ENCODE results near the gene RALA. TPM values are rescaled to one million over a fixed set of nuclear protein-coding genes. Genes with fewer than 3 reads are reported as not detected.

RALA gene
- total and polyA plus RNA-seq, 2 experiments from 2014 or later: 43.5 to 231 TPM

DNA sequence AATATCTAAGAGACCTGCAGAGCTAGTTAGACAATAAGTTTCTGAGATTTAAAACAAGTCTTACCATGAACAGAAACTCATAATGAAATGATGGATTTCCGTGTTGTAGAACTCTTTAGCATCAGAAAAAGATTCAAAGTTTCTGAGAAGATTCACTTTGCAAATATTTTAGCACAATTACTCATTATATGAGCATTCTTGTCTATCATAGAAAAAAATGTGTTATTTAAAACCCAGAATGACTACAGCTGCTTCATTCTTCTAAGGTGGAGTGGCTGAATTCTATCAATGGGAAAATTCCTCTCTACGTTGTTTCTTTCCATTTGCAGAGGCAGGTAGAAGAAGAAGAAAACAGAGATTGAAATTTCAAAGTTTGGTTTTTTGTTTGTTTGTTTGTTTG lies 21.0 kb upstream of the RALA start (continued):
- TF ChIP-seq, protein P1, sequence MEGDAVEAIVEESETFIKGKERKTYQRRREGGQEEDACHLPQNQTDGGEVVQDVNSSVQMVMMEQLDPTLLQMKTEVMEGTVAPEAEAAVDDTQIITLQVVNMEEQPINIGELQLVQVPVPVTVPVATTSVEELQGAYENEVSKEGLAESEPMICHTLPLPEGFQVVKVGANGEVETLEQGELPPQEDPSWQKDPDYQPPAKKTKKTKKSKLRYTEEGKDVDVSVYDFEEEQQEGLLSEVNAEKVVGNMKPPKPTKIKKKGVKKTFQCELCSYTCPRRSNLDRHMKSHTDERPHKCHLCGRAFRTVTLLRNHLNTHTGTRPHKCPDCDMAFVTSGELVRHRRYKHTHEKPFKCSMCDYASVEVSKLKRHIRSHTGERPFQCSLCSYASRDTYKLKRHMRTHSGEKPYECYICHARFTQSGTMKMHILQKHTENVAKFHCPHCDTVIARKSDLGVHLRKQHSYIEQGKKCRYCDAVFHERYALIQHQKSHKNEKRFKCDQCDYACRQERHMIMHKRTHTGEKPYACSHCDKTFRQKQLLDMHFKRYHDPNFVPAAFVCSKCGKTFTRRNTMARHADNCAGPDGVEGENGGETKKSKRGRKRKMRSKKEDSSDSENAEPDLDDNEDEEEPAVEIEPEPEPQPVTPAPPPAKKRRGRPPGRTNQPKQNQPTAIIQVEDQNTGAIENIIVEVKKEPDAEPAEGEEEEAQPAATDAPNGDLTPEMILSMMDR (conservative IDR thresholded peaks at IDR 0.05; ENCODE audit: low read depth in 2 of 2): no peak
- TF ChIP-seq, protein P2, sequence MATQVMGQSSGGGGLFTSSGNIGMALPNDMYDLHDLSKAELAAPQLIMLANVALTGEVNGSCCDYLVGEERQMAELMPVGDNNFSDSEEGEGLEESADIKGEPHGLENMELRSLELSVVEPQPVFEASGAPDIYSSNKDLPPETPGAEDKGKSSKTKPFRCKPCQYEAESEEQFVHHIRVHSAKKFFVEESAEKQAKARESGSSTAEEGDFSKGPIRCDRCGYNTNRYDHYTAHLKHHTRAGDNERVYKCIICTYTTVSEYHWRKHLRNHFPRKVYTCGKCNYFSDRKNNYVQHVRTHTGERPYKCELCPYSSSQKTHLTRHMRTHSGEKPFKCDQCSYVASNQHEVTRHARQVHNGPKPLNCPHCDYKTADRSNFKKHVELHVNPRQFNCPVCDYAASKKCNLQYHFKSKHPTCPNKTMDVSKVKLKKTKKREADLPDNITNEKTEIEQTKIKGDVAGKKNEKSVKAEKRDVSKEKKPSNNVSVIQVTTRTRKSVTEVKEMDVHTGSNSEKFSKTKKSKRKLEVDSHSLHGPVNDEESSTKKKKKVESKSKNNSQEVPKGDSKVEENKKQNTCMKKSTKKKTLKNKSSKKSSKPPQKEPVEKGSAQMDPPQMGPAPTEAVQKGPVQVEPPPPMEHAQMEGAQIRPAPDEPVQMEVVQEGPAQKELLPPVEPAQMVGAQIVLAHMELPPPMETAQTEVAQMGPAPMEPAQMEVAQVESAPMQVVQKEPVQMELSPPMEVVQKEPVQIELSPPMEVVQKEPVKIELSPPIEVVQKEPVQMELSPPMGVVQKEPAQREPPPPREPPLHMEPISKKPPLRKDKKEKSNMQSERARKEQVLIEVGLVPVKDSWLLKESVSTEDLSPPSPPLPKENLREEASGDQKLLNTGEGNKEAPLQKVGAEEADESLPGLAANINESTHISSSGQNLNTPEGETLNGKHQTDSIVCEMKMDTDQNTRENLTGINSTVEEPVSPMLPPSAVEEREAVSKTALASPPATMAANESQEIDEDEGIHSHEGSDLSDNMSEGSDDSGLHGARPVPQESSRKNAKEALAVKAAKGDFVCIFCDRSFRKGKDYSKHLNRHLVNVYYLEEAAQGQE (IDR thresholded peaks at IDR 0.05; ENCODE audit: unreplicated experiment): no peak
- TF ChIP-seq CREB1 (CRISPR knock-in tag; IDR thresholded peaks at IDR 0.05; ENCODE audit: low read depth) (no peak), STAT1 (IDR thresholded peaks at IDR 0.05; ENCODE audit: unreplicated experiment) (no peak), ZNF114 (CRISPR knock-in tag; IDR thresholded peaks at IDR 0.05) (no peak), EZH2 (IDR thresholded peaks at IDR 0.05; ENCODE audit: low read depth, unreplicated experiment) (no peak)
- TF ChIP-seq, protein P3, sequence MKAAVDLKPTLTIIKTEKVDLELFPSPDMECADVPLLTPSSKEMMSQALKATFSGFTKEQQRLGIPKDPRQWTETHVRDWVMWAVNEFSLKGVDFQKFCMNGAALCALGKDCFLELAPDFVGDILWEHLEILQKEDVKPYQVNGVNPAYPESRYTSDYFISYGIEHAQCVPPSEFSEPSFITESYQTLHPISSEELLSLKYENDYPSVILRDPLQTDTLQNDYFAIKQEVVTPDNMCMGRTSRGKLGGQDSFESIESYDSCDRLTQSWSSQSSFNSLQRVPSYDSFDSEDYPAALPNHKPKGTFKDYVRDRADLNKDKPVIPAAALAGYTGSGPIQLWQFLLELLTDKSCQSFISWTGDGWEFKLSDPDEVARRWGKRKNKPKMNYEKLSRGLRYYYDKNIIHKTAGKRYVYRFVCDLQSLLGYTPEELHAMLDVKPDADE (IDR thresholded peaks at IDR 0.05): no peak

DNA sequence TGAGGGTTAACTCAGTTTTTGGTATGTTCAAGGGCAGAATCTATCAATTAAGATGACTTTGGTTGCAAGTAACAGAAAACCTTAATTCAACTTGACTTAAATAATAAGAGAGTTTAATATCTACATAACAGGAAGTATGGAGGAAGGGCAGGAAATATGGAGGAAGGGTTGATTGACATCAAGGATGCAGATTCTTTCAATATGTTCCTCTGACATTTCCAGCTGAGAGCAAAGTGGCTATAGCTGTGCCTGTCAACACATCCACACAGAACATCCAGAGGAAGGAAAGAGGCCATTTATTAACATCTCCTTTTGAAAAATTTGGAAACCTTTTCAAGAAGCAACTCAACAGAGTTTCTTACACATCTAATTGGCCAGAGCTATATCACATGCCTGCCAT lies 19.4 kb upstream of the RALA start:
- Histone ChIP-seq H2AFZ (no peak overlapping the region), H3K79me2 (replicated peaks; ENCODE audit: insufficient read depth) (no peaks in the 10 kb centered on the region), H3K4me3 (no peak overlapping the region), H3F3A (replicated peaks; ENCODE audit: low read depth) (no peaks in the 10 kb centered on the region), H3K4me1 (ENCODE audit: insufficient read depth) (no peaks in the 10 kb centered on the region; the same call in 1 of the 2 replicates), H3K36me3 (ENCODE audit: insufficient read depth) (no peaks in the 10 kb centered on the region), H3K4me2 (no peak overlapping the region), H3K9me2 (ENCODE audit: insufficient read depth) (0 out of 2 replicates have a peak, but pooled peaks cover 3% of the 10 kb centered on the region), H3K27me3 (ENCODE audit: insufficient read depth) (peaks cover 2% of the 10 kb centered on the region), H3K27ac (ENCODE audit: low read depth) (no peak overlapping the region), H4K20me1 (replicated peaks; ENCODE audit: insufficient read depth) (no peaks in the 10 kb centered on the region)
- Mint-ChIP-seq H3K4me1 (peaks cover 5% of the 10 kb centered on the region; the same call in 2 of the 3 replicates), H3K36me3 (ENCODE audit: low read depth) (no peaks in the 10 kb centered on the region), H3K27ac (no peak overlapping the region), H3K27me3 (ENCODE audit: insufficient read depth, low read depth, poor library complexity) (peaks cover 3% of the 10 kb centered on the region), H3K4me3 (no peak overlapping the region), H3K9me3 (no peaks in the 10 kb centered on the region)
- no peak for ATAC-seq
- no peak for DNase-seq (ENCODE audit: low spot score)
- TF ChIP-seq EZH2phosphoT487 (IDR thresholded peaks at IDR 0.05; ENCODE audit: unreplicated experiment) (no peak), STAT1 (IDR thresholded peaks at IDR 0.05; ENCODE audit: unreplicated experiment) (no peak), EZH2 (IDR thresholded peaks at IDR 0.05; ENCODE audit: low read depth, unreplicated experiment) (no peak)
- TF ChIP-seq, protein P4, sequence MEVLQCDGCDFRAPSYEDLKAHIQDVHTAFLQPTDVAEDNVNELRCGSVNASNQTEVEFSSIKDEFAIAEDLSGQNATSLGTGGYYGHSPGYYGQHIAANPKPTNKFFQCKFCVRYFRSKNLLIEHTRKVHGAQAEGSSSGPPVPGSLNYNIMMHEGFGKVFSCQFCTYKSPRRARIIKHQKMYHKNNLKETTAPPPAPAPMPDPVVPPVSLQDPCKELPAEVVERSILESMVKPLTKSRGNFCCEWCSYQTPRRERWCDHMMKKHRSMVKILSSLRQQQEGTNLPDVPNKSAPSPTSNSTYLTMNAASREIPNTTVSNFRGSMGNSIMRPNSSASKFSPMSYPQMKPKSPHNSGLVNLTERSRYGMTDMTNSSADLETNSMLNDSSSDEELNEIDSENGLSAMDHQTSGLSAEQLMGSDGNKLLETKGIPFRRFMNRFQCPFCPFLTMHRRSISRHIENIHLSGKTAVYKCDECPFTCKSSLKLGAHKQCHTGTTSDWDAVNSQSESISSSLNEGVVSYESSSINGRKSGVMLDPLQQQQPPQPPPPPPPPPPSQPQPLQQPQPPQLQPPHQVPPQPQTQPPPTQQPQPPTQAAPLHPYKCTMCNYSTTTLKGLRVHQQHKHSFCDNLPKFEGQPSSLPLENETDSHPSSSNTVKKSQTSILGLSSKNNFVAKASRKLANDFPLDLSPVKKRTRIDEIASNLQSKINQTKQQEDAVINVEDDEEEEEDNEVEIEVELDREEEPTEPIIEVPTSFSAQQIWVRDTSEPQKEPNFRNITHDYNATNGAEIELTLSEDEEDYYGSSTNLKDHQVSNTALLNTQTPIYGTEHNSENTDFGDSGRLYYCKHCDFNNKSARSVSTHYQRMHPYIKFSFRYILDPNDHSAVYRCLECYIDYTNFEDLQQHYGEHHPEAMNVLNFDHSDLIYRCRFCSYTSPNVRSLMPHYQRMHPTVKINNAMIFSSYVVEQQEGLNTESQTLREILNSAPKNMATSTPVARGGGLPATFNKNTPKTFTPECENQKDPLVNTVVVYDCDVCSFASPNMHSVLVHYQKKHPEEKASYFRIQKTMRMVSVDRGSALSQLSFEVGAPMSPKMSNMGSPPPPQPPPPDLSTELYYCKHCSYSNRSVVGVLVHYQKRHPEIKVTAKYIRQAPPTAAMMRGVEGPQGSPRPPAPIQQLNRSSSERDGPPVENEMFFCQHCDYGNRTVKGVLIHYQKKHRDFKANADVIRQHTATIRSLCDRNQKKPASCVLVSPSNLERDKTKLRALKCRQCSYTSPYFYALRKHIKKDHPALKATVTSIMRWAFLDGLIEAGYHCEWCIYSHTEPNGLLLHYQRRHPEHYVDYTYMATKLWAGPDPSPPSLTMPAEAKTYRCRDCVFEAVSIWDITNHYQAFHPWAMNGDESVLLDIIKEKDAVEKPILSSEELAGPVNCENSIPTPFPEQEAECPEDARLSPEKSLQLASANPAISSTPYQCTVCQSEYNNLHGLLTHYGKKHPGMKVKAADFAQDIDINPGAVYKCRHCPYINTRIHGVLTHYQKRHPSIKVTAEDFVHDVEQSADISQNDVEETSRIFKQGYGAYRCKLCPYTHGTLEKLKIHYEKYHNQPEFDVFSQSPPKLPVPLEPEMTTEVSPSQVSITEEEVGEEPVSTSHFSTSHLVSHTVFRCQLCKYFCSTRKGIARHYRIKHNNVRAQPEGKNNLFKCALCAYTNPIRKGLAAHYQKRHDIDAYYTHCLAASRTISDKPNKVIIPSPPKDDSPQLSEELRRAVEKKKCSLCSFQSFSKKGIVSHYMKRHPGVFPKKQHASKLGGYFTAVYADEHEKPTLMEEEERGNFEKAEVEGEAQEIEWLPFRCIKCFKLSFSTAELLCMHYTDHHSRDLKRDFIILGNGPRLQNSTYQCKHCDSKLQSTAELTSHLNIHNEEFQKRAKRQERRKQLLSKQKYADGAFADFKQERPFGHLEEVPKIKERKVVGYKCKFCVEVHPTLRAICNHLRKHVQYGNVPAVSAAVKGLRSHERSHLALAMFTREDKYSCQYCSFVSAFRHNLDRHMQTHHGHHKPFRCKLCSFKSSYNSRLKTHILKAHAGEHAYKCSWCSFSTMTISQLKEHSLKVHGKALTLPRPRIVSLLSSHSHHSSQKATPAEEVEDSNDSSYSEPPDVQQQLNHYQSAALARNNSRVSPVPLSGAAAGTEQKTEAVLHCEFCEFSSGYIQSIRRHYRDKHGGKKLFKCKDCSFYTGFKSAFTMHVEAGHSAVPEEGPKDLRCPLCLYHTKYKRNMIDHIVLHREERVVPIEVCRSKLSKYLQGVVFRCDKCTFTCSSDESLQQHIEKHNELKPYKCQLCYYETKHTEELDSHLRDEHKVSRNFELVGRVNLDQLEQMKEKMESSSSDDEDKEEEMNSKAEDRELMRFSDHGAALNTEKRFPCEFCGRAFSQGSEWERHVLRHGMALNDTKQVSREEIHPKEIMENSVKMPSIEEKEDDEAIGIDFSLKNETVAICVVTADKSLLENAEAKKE (CRISPR knock-in tag; IDR thresholded peaks at IDR 0.05): no peak

All from GM23338 (cell line).